Posterior cingulate gyrus (tissue), 11 donors: ENCODE measurements around the gene SLCO4A1.
"Not testable (repeated sequence)": the region's sequence is repeated elsewhere in the genome, so short reads cannot be mapped to it uniquely, and the experiment has no call there.

ENCODE experiments used
- DNase-seq, 10 donors: peaks; one replicate each; pipeline versions ENCODE4 v3.0.0 to v3.0.0-alpha.2; 2020 to 2021; ENCODE audit warnings: mixed read lengths in 3 of 10
- intact Hi-C: fragments of 100-400 bp; cut with DNase I; formaldehyde crosslinking; loops from one replicate; pipeline ENCODE4 v1.15.1; 2023

SLCO4A1 gene

GRCh38 chr20:62675156-62675876 is 33.0 kb downstream of the SLCO4A1 start:
- intact Hi-C loops: no loop called here
- no peak for DNase-seq

GRCh38 chr20:62675877-62676260 is 33.6 kb downstream of the SLCO4A1 start:
- intact Hi-C loops: no loop called here

DNA sequence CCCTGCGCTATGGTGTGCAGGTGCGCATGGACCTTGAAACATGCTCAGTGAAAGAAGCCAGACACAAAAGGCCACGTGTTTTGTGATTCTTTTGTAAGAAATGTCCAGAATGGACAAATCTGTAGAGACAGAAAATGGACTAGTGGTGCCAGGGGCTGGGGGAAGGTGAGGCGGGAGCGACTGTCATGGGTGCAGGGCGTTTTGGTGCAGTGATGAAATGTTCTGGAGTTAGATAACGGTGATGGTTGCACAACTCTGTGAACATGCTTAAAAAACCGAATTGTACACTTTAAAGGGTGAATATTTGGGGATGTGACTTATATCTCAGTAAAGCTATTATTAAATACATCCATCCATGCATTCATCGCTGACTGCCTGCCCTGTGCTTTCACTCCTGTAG is 34.7 kb downstream of the SLCO4A1 start:
- intact Hi-C loops: no loop called here
- DNase-seq: no peak

More at GRCh38 chr20:62675877-62676260, 33.6 kb downstream of the SLCO4A1 start:
- DNase-seq: no peak

GRCh38 chr20:62677678-62678077 is 35.4 kb downstream of the SLCO4A1 start:
- DNase-seq: no peak
- intact Hi-C loops: no loop called here

GRCh38 chr20:62678553-62678952 is 36.2 kb downstream of the SLCO4A1 start:
- intact Hi-C loops: no loop called here
- no peak for DNase-seq

- no peak for DNase-seq
- intact Hi-C loops: no loop called here
Observed at GRCh38 chr20:62679978-62680589, 37.8 kb downstream of the SLCO4A1 start.

GRCh38 chr20:62682912-62683517 is 40.7 kb downstream of the SLCO4A1 start:
- intact Hi-C loops: no loop called here
- no peak for DNase-seq

GRCh38 chr20:62683660-62684322 is 41.5 kb downstream of the SLCO4A1 start:
- intact Hi-C loops, DNase-seq: not testable (repeated sequence)

DNA sequence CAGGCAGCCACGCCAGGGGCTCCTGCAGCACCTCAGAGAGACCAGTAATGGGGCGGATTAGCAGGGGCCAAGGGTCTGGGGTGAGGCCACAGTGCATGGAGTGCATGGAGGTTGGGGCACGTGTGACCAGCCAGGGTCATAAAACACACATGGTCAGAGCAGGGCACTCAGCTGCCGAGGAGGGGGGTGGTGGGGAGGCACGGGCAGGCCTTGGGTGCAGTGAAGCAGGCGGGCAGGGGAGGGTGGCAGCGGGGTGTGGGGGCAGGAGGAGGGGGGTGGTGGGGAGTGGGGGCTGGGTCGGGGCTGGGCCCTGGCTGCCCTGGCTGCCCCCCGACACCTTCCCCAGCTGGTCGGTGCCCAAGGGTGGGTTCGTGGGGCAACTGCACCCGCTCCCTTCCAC is 42.7 kb downstream of the SLCO4A1 start:
- DNase-seq: no peak
- intact Hi-C loops: no loop called here

DNA sequence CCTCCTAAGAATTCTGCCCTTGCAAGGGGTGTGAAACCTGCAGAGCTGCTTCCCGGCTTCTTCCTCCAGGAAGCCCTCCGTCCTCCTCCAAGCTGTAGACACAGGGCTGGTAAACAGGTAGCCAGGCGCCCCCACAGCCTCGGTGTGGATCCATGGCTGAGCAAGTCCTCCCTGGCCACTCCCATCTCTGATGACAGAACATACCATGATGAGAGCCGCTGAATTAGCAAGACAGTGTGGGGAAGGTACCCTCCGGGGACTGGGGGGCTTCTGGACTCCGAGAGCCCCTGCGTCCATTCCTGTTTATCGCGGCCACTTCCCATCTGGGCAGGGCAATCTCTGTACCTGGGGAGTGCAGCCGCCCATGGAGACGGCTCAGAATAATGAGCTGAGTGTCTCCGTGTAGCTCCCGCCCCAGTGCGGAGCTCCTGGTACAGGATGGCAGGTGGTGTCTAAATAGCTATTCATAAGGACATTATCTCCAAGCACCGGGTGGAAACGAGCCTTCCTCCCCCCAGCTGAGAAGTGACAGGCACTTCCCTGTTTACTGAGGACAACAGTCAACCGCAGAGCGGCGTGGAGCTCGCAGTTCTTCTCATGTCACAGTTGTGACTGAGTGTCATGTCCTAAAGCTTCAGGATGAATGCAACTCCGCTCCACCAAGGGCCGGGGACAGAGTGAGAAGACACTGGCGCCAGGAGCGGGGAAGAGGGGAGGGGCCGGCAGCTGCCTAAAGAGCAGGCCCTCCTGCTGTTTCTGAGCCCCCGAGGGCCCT is 43.7 kb downstream of the SLCO4A1 start:
- peak in 2 of 10 donors; percentile 35 for DNase-seq
- intact Hi-C loops: no loop called here

GRCh38 chr20:62686869-62687830 is 44.8 kb downstream of the SLCO4A1 start:
- no peak for DNase-seq
- intact Hi-C loops: no loop called here

GRCh38 chr20:62688083-62688482 is 45.8 kb downstream of the SLCO4A1 start:
- intact Hi-C loops: no loop called here
- no peak for DNase-seq

DNA sequence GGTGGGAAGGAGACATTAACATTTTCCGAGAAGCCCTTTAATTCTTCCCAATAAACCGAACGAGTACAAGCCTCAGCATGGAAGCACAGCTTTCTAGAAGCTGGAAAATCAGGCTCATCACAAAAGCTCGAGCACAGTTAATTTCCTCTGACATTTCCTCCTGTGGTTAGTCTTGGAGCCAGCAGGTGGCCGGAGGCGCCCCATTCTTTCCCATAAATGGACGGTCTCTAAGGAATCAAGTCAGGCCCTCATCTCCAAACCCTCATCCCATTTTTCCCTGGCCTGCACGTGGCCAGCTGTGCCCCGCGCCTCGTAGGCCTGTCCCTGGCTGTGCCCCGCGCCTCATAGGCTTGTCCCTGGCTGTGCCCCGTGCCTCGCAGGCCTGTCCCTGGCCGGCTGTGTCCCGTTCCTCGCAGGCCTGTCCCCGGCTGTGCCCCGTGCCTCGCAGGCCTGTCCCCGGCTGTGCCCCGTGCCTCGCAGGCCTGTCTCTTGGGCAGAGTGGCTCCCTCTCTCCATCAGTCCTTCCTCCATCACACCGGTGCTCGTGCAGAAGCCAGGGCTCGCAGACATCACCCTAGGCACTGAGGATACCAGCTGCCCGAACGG is 46.7 kb downstream of the SLCO4A1 start:
- intact Hi-C loops: no loop called here
- no peak for DNase-seq

GRCh38 chr20:62689861-62690260 is 47.6 kb downstream of the SLCO4A1 start:
- no peak for DNase-seq
- intact Hi-C loops: no loop called here

GRCh38 chr20:62690261-62690820 is 48.0 kb downstream of the SLCO4A1 start:
- intact Hi-C loops: no loop called here
- DNase-seq: no peak

DNA sequence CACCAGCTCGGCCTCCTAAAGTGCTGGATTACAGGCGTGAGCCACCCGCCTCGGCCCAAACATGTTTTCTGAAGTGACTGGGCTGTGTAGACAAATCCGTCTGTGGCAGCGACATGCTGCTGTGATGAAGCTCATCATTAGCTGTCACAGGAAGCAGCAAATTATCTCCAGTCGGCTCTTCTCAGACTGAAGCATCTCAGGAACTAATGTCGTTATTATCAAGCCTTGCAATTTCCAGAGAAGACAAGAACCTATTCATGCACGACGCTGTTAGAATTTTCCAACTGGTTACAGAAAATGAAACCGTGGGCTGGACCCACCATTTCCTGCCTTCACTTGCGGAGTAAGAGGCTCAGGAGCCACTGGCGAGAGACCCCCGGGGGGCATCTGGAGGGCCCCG is 49.2 kb downstream of the SLCO4A1 start:
- intact Hi-C loops: no loop called here
- no peak for DNase-seq

- DNase-seq: no peak
Observed at GRCh38 chr20:62692176-62692575, 49.9 kb downstream of the SLCO4A1 start.

DNA sequence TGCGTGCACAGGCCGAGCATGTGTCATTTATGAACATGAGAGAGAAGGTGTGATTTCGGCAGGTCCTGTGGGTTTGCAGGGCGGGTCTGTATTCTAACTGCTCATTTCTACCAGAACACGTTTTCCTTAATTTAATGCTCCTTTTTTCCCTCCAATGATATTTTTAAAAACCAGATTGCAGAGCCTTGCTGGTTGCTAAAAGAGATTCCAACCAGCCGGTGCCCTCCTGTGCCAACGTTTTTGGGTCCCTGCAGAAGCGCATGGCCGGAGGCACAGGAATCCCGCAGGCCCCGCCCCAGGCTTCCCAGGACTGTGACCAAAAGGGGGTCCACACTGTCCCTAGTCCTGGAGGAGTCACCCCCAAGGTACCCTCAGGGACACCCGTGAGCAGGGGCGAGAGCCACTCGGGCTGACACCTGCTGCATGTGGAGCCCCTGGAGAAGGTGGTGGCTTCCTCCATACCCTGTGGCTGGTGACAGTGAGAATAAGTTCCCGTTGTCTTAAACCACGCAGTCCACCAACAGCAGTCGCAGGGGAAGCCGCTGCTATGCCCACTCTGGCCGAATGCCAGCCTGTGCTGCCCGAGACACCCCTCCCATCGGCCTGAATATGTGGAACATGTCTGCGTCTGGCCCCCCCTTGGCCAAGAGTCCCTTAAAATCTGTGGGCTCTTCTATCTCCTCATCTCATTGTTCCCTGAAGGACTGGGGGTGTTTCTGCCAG is 50.7 kb downstream of the SLCO4A1 start:
- no peak for DNase-seq
- intact Hi-C loops: no loop called here

More at GRCh38 chr20:62692176-62692575, 49.9 kb downstream of the SLCO4A1 start:
- intact Hi-C loops: no loop called here
